ENCODE data around the gene OVOL1. TPM values are rescaled to one million over a fixed set of nuclear protein-coding genes. Genes with fewer than 3 reads are reported as not detected.
"Not testable (repeated sequence)": the region's sequence is repeated elsewhere in the genome, so short reads cannot be mapped to it uniquely, and the experiment has no call there.

Gene OVOL1
- total RNA-seq, 1 donor from 2014 or later, result 0.12 TPM

DNA sequence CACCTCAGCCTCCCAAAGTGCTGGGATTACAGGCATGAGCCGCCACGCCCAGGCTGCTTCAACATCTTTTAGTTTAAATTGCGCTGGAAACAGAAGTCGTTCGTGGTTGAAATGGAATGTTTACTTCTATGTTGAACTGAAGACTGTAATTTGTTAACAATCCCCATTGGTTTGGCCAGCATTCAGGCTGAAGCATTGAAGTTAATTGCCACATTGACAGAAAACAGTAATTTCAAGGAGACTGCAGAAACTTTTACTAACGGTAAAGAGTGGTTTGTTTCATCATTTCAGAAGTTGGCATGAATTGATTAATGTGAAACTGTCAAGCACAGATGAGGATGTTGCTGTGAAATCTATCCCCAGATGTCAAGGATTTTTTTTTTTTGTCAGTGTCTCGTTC is 20.3 kb upstream of the OVOL1 start:
- H3K4me1 Mint-ChIP-seq (ENCODE audit: low read depth), result peaks cover 3% of the 10 kb centered on the region
- no peaks in the 10 kb centered on the region for H3K36me3 Mint-ChIP-seq (ENCODE audit: low read depth)
- no peak overlapping the region for H3K4me3 Mint-ChIP-seq (ENCODE audit: unreplicated experiment)
- no peaks in the 10 kb centered on the region for H3K27me3 Mint-ChIP-seq (ENCODE audit: low read depth)
- H3K9me3 Mint-ChIP-seq (ENCODE audit: low read depth), result no peaks in the 10 kb centered on the region
- TF ChIP-seq, protein P1, sequence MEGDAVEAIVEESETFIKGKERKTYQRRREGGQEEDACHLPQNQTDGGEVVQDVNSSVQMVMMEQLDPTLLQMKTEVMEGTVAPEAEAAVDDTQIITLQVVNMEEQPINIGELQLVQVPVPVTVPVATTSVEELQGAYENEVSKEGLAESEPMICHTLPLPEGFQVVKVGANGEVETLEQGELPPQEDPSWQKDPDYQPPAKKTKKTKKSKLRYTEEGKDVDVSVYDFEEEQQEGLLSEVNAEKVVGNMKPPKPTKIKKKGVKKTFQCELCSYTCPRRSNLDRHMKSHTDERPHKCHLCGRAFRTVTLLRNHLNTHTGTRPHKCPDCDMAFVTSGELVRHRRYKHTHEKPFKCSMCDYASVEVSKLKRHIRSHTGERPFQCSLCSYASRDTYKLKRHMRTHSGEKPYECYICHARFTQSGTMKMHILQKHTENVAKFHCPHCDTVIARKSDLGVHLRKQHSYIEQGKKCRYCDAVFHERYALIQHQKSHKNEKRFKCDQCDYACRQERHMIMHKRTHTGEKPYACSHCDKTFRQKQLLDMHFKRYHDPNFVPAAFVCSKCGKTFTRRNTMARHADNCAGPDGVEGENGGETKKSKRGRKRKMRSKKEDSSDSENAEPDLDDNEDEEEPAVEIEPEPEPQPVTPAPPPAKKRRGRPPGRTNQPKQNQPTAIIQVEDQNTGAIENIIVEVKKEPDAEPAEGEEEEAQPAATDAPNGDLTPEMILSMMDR (IDR thresholded peaks at IDR 0.05), result no peak
- no peak overlapping the region for H3K27ac Mint-ChIP-seq (ENCODE audit: unreplicated experiment)
- DNase-seq (ENCODE audit: low spot score), result no peak

DNA sequence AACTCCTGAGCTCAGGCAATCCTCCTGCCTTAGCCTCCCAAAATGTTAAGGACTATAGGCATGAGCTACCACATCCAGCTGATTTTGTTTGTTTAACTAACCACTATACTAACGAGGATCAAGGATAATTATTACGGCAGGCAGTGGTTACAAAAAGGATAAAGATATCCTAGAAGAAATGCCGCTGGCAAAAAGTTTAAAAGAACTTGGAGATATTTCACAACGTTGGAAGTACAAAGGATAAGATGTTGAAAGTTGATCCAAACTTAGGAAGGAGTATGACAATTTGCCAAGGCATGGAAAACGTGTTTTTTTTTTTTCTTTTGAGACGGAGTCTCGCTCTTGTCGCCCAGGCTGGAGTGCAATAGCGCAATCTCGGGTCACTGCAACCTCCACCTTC is 19.5 kb upstream of the OVOL1 start:
- TF ChIP-seq, protein P1 (IDR thresholded peaks at IDR 0.05), result no peak
- H3K36me3 Mint-ChIP-seq (ENCODE audit: low read depth), result no peaks in the 10 kb centered on the region
- H3K9me3 Mint-ChIP-seq (ENCODE audit: low read depth), result no peaks in the 10 kb centered on the region
- H3K27me3 Mint-ChIP-seq (ENCODE audit: low read depth), result no peaks in the 10 kb centered on the region
- H3K4me1 Mint-ChIP-seq (ENCODE audit: low read depth), result peaks cover 3% of the 10 kb centered on the region
- DNase-seq (ENCODE audit: low spot score), result no peak
- H3K27ac Mint-ChIP-seq (ENCODE audit: unreplicated experiment), result no peak overlapping the region
- H3K4me3 Mint-ChIP-seq (ENCODE audit: unreplicated experiment), result no peak overlapping the region

DNA sequence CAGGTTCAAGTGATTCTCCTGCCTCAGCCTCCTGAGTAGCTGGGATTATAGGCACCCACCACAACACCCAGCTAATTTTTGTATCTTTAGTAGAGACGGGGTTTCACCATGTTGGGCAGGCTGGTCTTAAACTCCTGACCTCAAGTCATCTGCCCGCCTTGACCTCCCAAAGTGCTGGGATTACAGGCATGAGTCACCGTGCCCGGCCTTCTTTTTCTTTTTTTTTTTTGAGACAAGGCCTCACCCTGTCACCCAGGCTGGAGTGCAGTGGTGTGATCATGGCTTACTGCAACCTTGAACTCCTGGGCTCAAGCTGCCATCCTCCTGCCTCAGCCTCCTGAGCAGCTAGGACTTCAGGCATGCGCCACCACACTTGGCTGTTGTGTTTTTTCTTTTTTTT is 19.1 kb upstream of the OVOL1 start:
- not testable (repeated sequence) for H3K4me1 Mint-ChIP-seq (ENCODE audit: low read depth); H3K4me3 Mint-ChIP-seq (ENCODE audit: unreplicated experiment); H3K27ac Mint-ChIP-seq (ENCODE audit: unreplicated experiment); H3K36me3 Mint-ChIP-seq (ENCODE audit: low read depth); H3K27me3 Mint-ChIP-seq (ENCODE audit: low read depth); H3K9me3 Mint-ChIP-seq (ENCODE audit: low read depth); DNase-seq (ENCODE audit: low spot score)

DNA sequence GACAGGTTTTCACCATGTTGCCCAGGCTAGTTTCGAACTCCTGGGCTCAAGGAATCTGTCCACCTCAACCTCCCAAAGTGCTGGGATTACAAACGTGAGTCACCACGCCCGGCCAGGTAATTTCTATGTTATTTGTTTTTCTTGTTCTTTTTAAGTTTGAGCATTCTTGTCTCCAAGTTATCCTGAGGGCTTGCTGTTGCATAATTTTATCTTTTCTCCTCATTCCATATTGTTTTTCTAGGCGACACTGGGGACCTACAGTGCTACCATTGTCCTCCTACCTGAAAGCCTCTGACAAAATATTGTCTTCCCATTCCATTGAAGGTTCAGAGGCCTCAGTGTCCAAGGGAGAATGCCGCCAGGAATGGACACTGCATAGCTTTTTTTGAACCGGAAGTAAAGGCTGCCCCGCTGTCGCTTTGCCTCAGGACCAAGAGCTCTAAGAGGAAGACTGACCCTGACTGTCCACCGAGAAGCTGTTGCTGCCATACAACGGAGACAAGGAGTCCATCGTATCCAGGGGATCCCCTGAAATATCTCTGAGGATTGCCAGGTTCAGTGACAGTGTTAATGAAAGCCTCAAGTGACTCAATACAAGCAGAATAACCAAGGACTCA is 15.8 kb upstream of the OVOL1 start:
- H3K4me1 Mint-ChIP-seq (ENCODE audit: low read depth), result peaks cover 3% of the 10 kb centered on the region
- H3K4me3 Mint-ChIP-seq (ENCODE audit: unreplicated experiment), result no peak overlapping the region
- no peaks in the 10 kb centered on the region for H3K27me3 Mint-ChIP-seq (ENCODE audit: low read depth)
- TF ChIP-seq, protein P1 (IDR thresholded peaks at IDR 0.05), result no peak
- DNase-seq (ENCODE audit: low spot score), result no peak
- no peak overlapping the region for H3K27ac Mint-ChIP-seq (ENCODE audit: unreplicated experiment)
- H3K36me3 Mint-ChIP-seq (ENCODE audit: low read depth), result no peaks in the 10 kb centered on the region
- H3K9me3 Mint-ChIP-seq (ENCODE audit: low read depth), result no peaks in the 10 kb centered on the region

DNA sequence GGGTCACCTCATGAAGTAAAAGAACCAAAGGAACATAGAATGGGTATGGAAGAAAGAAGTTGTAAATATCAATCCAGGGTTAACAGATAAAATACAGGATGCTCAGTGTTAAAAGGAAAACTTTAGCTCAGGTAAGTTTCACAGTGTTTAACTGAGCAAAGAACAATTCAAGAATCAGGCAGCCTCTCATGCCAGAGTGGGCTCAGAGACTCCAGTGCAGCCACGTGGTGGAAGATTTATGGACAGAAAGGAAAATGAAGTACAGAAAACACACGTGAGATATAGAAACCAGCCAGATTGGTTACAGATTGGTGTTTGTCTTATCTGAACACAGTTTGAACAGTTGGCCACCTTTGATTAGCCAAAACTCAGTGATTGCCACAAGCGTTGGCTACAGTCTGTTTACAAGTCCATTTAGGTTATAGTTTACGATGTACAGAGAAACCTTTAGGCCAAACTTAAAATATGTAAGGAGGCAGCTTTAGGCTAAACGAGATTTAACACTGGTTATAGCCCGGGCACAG is 15.2 kb upstream of the OVOL1 start:
- Mint-ChIP-seq H3K4me3 (ENCODE audit: unreplicated experiment) (no peak overlapping the region), H3K9me3 (ENCODE audit: low read depth) (no peaks in the 10 kb centered on the region), H3K36me3 (ENCODE audit: low read depth) (no peaks in the 10 kb centered on the region), H3K27me3 (ENCODE audit: low read depth) (no peaks in the 10 kb centered on the region), H3K4me1 (ENCODE audit: low read depth) (no peaks in the 10 kb centered on the region), H3K27ac (ENCODE audit: unreplicated experiment) (no peak overlapping the region)
- DNase-seq (ENCODE audit: low spot score), result no peak
- TF ChIP-seq, protein P1 (IDR thresholded peaks at IDR 0.05), result no peak

DNA sequence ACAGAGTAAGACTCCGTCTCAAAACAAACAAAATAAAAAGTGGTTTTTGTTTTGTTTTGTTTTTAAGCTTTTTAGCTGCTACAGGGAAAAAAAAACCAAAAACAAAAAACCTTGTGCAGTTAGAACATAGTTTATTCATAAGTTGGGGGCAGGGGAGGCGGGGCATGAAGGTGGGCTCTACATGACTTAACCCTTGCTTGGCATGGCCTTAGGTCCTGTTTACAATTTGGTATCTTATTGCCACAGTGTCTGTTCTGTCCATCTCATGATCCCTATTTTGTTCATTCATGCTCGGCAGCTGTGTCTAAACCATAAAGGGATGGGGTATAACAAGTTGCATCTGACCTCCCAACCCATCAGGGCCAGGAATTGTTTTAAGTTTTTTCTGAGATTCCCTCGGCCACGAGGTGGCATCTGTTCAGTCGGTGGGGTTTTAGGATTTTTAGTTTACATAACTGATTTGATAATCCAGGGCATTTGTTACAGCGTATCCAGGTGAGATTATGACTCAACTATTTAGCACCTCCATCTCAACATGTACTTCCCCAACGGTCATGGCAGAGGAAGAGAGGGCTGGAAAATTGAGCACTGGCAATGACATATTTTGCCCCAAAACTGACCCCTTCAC is 13.0 kb upstream of the OVOL1 start:
- DNase-seq (ENCODE audit: low spot score), result no peak
- H3K9me3 Mint-ChIP-seq (ENCODE audit: low read depth), result no peaks in the 10 kb centered on the region
- H3K27me3 Mint-ChIP-seq (ENCODE audit: low read depth), result no peaks in the 10 kb centered on the region
- no peak overlapping the region for H3K4me3 Mint-ChIP-seq (ENCODE audit: unreplicated experiment)
- no peaks in the 10 kb centered on the region for H3K4me1 Mint-ChIP-seq (ENCODE audit: low read depth)
- peaks cover 3% of the 10 kb centered on the region for H3K36me3 Mint-ChIP-seq (ENCODE audit: low read depth)
- TF ChIP-seq, protein P1 (IDR thresholded peaks at IDR 0.05), result no peak
- H3K27ac Mint-ChIP-seq (ENCODE audit: unreplicated experiment), result no peak overlapping the region
